BJ (cell line): ENCODE results near the gene TANC1. TPM values are rescaled to one million over a fixed set of nuclear protein-coding genes. Genes with fewer than 3 reads are reported as not detected.

Experiments
- CTCF ChIA-PET: fragments of 350-600 bp; formaldehyde crosslinking; extraction: SDS; loops from one replicate; lab custom pipeline; 2021; ENCODE audit warnings: antibody characterized with exemption, inconsistent platforms; lab: Yijun Ruan, JAX
- POLR2A ChIA-PET: fragments of 300-600 bp; sonication (Branson Sonifier 250); formaldehyde crosslinking; extraction: SDS; loops from one replicate; lab custom pipeline; 2021; ENCODE audit warnings: antibody characterized with exemption; lab: Charles Lee
- DNase-seq: peaks from one replicate; pipeline ENCODE4 v3.0.0-alpha.2; 2011; ENCODE audit warnings: low read depth
- H3K27me3 ChIP-seq: 2 replicates; pipeline ENCODE4 v1.6.0; 2011; ENCODE audit warnings: low read length; ENCODE audit not compliant: control insufficient read depth, insufficient read depth
- H3K36me3 ChIP-seq: 2 replicates; pipeline ENCODE4 v1.5.1; 2011; ENCODE audit warnings: low read length; ENCODE audit not compliant: control insufficient read depth, insufficient read depth
- H3K4me3 ChIP-seq: 2 replicates; pipeline ENCODE4 v1.5.1; 2011; ENCODE audit warnings: low read depth, mild to moderate bottlenecking, control low read depth, low read length
- polyA plus RNA-seq: library from polyadenylated mRNA; depleted of rRNA; stranded (reverse); fragments of >200 nt; gene quantifications from 2 replicates; pipeline ENCODE4 v1.2.3, GENCODE V29; 2011
- TF ChIP-seq, protein P1 (sequence below): IDR thresholded peaks from 2 replicates; pipeline ENCODE4 v1.5.1; 2011; ENCODE audit warnings: low read depth, mild to moderate bottlenecking, control low read depth, inconsistent platforms, low read length, moderate library complexity; ENCODE audit not compliant: insufficient read depth

TANC1 gene
- polyA plus RNA-seq, 1 experiment: 22.0 TPM

DNA sequence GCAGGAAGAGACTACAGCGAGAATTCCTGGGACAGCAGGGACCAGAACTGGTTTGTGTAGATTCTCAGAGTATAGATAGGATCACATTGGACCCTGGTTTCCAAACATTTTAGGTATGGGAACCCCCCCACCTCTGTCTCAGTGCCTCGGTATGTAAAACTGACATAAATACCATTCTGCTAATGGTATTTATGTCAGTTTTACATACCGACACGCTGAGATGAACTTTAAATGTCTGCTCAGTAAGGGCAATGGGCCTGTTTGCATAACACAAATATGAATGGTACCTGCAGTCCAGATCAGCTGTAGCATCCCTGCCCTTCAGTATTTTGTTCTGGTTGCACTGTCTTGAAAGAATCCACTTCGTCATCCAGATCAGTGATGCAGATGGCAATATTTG lies 244.9 kb downstream of the TANC1 start:
- H3K4me3 ChIP-seq: no peak overlapping the region
- peaks cover 10% of the 10 kb centered on the region for H3K36me3 ChIP-seq
- DNase-seq: no peak
- TF ChIP-seq, protein P1, sequence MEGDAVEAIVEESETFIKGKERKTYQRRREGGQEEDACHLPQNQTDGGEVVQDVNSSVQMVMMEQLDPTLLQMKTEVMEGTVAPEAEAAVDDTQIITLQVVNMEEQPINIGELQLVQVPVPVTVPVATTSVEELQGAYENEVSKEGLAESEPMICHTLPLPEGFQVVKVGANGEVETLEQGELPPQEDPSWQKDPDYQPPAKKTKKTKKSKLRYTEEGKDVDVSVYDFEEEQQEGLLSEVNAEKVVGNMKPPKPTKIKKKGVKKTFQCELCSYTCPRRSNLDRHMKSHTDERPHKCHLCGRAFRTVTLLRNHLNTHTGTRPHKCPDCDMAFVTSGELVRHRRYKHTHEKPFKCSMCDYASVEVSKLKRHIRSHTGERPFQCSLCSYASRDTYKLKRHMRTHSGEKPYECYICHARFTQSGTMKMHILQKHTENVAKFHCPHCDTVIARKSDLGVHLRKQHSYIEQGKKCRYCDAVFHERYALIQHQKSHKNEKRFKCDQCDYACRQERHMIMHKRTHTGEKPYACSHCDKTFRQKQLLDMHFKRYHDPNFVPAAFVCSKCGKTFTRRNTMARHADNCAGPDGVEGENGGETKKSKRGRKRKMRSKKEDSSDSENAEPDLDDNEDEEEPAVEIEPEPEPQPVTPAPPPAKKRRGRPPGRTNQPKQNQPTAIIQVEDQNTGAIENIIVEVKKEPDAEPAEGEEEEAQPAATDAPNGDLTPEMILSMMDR: no peak
- ChIA-PET CTCF (no interaction called here), POLR2A (no interaction called here)
- H3K27me3 ChIP-seq: no peaks in the 10 kb centered on the region

DNA sequence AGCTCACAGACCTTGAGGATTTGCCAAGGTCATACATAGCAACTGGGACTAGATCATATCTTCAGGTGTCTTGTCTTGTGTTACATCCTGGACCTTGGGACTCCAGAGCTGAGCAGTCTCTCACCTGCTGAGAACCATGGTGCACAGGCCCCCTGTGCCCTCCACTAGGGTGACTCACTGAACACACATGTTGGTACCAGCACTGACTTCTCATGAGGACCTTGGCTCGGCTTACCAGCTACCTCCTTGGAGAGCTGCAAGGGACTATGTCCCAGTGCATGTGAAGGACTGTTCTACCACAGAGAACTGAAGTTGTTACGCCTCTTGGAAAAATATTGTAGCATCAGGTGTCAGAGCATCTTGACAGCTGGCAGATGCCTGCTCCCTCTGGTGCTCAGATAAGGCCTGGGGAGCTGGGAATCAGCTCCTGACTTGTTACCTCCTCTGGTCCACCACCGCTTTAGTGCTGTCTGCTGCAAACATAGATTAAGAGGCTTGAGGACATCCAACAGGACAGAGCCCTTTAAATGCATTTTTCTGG lies 246.0 kb downstream of the TANC1 start:
- no peak overlapping the region for H3K4me3 ChIP-seq
- ChIA-PET POLR2A (no interaction called here), CTCF (interaction anchor here (1.8 kb wide), 1 partner anchor 8 kb away, joined by 8 read pairs; no protein-coding TSS in a partner anchor)
- TF ChIP-seq, protein P1: no peak
- H3K27me3 ChIP-seq: no peaks in the 10 kb centered on the region
- H3K36me3 ChIP-seq: peaks cover 12% of the 10 kb centered on the region
- no peak for DNase-seq

DNA sequence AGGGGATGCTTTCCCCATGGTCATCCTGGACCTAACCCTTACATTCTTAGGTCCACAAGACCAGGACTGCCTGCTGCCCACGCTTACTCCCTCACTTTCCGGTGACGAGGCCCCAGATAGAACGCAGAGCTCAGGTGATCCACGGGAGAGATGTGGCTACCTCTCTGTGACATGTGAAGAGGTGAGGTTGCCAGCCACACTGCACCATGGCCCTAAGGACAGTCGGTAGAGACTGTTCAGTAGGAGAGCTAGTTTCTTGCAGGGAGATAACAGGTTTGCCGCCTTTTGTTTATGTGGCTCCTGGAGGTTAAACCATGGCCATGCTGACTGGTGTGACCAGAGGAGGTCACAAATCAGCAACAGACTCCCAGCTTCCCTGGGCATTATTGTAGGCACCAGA lies 246.7 kb downstream of the TANC1 start:
- CTCF ChIA-PET: interaction anchor here (1.0 to 1.8 kb wide), 2 partner anchors 9 to 12 kb away, joined by 3 to 8 read pairs; no protein-coding TSS in a partner anchor
- DNase-seq: no peak
- Histone ChIP-seq H3K36me3 (peaks cover 15% of the 10 kb centered on the region), H3K4me3 (no peak overlapping the region), H3K27me3 (no peaks in the 10 kb centered on the region)
- TF ChIP-seq, protein P1: no peak
- POLR2A ChIA-PET: no interaction called here

DNA sequence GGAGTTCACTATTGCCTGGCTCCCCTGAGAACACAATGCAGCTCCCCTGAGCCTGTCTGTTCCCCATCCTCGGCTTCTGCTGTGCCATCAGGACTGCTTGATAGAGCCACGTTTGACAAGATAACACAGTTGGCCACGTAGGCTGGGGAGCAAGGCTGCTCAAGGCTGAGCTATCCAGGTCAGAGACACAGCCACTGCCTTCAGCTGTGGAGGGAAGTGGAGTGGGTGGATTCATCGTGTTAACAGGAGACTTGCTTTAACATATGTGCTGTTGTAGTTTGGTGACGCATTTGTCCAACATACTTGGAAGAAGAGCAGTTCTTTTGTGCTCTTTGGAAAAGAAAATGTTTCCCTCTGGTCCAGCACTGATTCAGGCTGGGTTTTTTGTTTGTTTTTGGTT lies 249.2 kb downstream of the TANC1 start:
- peaks cover 15% of the 10 kb centered on the region for H3K36me3 ChIP-seq

DNA sequence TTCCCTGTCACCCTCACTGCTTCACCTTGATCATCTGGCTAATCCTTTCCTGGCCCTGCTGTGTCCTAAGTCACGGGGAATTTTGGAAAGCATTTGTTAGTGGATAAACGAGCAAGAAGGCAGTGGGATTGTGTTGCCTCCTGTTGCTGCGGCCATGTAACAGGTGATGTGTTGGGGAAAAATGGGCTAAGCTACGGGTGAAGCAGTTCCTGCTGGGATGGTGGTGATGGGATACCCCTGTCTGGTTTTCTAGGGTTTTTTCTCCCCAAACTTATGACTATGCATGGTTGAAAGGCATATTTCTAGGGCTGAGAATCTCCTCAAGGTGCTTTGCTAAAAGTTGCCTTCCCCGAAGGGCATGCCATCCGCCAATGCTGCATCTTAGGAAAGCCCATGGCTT lies 249.9 kb downstream of the TANC1 start:
- Histone ChIP-seq H3K36me3 (peaks cover 15% of the 10 kb centered on the region), H3K27me3 (no peaks in the 10 kb centered on the region), H3K4me3 (no peak overlapping the region)
- TF ChIP-seq, protein P1: no peak
- no peak for DNase-seq
- CTCF ChIA-PET: no interaction called here
- POLR2A ChIA-PET: no interaction called here

More for the DNA sequence above, 249.2 kb downstream of the TANC1 start:
- CTCF ChIA-PET: no interaction called here
- Histone ChIP-seq H3K4me3 (no peak overlapping the region), H3K27me3 (no peaks in the 10 kb centered on the region)
- no peak for DNase-seq
- POLR2A ChIA-PET: interaction anchor here (0.6 kb wide), 1 partner anchor 1787 kb away, joined by 3 read pairs; no protein-coding TSS in a partner anchor
- TF ChIP-seq, protein P1: no peak
